ENCODE results near the gene AP1G1.

DNA sequence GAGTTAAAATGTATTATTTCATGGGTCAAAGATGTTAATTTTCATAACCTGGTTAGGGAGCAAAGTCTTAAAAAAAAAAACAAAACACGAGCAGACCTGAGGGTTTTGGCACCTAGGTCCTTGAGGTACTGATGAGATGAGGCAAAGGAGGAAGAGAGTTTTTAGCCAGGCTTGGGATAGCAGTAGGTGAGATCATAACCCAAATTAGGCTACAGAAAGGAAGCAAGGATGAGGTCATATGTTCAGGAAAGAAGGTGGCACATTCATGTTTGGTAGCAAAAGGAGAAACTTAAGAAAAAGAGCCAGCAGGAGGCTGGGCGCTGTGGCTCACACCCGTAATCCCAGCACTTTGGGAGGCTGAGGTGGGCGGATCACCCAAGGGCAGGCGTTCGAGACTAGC is 40.0 kb upstream of the AP1G1 start:
- TF ChIP-seq, protein P1, sequence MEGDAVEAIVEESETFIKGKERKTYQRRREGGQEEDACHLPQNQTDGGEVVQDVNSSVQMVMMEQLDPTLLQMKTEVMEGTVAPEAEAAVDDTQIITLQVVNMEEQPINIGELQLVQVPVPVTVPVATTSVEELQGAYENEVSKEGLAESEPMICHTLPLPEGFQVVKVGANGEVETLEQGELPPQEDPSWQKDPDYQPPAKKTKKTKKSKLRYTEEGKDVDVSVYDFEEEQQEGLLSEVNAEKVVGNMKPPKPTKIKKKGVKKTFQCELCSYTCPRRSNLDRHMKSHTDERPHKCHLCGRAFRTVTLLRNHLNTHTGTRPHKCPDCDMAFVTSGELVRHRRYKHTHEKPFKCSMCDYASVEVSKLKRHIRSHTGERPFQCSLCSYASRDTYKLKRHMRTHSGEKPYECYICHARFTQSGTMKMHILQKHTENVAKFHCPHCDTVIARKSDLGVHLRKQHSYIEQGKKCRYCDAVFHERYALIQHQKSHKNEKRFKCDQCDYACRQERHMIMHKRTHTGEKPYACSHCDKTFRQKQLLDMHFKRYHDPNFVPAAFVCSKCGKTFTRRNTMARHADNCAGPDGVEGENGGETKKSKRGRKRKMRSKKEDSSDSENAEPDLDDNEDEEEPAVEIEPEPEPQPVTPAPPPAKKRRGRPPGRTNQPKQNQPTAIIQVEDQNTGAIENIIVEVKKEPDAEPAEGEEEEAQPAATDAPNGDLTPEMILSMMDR (conservative IDR thresholded peaks at IDR 0.05 in 1 of 2, IDR thresholded peaks at IDR 0.05 in 1 of 2; ENCODE audit: extremely low read depth in 1 of 2, insufficient read depth in 1 of 2, low read depth in 1 of 2, low read length in 2 of 2), result no peak
- no peak for TF ChIP-seq EZH2 (IDR thresholded peaks at IDR 0.05; ENCODE audit: borderline replicate concordance, low read length)
